Suppressor macrophage treated with lipopolysaccharide for 4 hours (primary cell): Measurements from ENCODE around the gene BEND5.
A peak's percentile ranks its signal among the peaks of the same experiment; 100 is the strongest.

Experiments
- DNase-seq: peaks from one replicate; pipeline ENCODE4 v3.0.0-alpha.2; 2020

The BEND5 gene

GRCh38 chr1:48761411-48761810, 15.3 kb downstream of the BEND5 start:
- no peak for DNase-seq

- DNase-seq: no peak
Observed at GRCh38 chr1:48760857-48761256, 15.8 kb downstream of the BEND5 start.

- no peak for DNase-seq
Observed at GRCh38 chr1:48758976-48759375, 17.7 kb downstream of the BEND5 start.

- DNase-seq: no peak
Observed at GRCh38 chr1:48757363-48757762, 19.3 kb downstream of the BEND5 start.

- no peak for DNase-seq
Observed at GRCh38 chr1:48756683-48757316, 19.9 kb downstream of the BEND5 start.

- no peak for DNase-seq
Observed at GRCh38 chr1:48753293-48753692, 23.4 kb downstream of the BEND5 start.

GRCh38 chr1:48750109-48750508, 26.6 kb downstream of the BEND5 start:
- DNase-seq: peak; percentile 38

- no peak for DNase-seq
Observed at GRCh38 chr1:48749068-48749467, 27.6 kb downstream of the BEND5 start.

GRCh38 chr1:48746906-48747305, 29.8 kb downstream of the BEND5 start:
- no peak for DNase-seq

- no peak for DNase-seq
Observed at GRCh38 chr1:48744032-48744431, 32.7 kb downstream of the BEND5 start.

GRCh38 chr1:48743480-48743879, 33.2 kb downstream of the BEND5 start:
- no peak for DNase-seq

- DNase-seq: no peak
Observed at GRCh38 chr1:48741380-48741779, 35.3 kb downstream of the BEND5 start.

- no peak for DNase-seq
Observed at GRCh38 chr1:48740621-48741020, 36.1 kb downstream of the BEND5 start.

GRCh38 chr1:48739091-48739490, 37.6 kb downstream of the BEND5 start:
- no peak for DNase-seq

- peak; percentile 26 for DNase-seq
Observed at GRCh38 chr1:48738356-48738755, 38.3 kb downstream of the BEND5 start.

- no peak for DNase-seq
Observed at GRCh38 chr1:48735796-48736195, 40.9 kb downstream of the BEND5 start.

- DNase-seq: no peak
Observed at GRCh38 chr1:48730164-48730910, 46.4 kb downstream of the BEND5 start.

- no peak for DNase-seq
Observed at GRCh38 chr1:48728584-48728983, 48.1 kb downstream of the BEND5 start.

GRCh38 chr1:48726557-48727215, 50.0 kb downstream of the BEND5 start:
- DNase-seq: no peak

GRCh38 chr1:48726139-48726538, 50.6 kb downstream of the BEND5 start:
- no peak for DNase-seq

- DNase-seq: no peak
Observed at GRCh38 chr1:48725341-48726046, 51.2 kb downstream of the BEND5 start.

- no peak for DNase-seq
Observed at GRCh38 chr1:48720929-48721328, 55.8 kb downstream of the BEND5 start.

- no peak for DNase-seq
Observed at GRCh38 chr1:48718705-48719104, 58.0 kb downstream of the BEND5 start.
